ENCODE data around the gene DPM2. TPM values are rescaled to one million over a fixed set of nuclear protein-coding genes. Genes with fewer than 3 reads are reported as not detected.

DPM2 gene
- total and polyA plus RNA-seq, 3 donors from 2014 or later: 33.5 to 46.6 (median 36.4) TPM

DNA sequence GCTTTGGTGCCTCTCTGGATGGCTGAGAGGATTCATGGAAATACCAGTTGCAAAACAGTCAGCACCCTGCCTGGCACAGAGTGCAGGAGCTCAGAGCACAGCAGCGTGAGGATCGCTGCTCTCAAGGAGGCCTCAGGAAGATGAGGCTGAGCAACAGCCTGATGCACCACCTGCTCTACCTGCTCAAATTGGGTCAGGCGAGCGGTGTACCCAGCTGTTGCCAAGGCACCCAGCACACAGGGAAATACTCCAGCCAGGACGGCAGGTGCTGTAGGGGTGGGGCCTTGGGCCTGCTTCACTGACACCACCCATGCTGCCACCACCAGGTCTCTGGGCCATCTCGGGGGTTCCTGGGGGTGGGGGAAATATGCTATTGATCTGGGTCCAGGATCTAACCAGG, 38.8 kb upstream of the DPM2 start:
- peaks cover 64% of the 10 kb centered on the region for H3K4me1 ChIP-seq
- H3K27me3 ChIP-seq: no peaks in the 10 kb centered on the region
- intact Hi-C loops (cut with DNase I; ENCODE audit: low total_unique reads): no loop called here
- TF ChIP-seq, protein P1, sequence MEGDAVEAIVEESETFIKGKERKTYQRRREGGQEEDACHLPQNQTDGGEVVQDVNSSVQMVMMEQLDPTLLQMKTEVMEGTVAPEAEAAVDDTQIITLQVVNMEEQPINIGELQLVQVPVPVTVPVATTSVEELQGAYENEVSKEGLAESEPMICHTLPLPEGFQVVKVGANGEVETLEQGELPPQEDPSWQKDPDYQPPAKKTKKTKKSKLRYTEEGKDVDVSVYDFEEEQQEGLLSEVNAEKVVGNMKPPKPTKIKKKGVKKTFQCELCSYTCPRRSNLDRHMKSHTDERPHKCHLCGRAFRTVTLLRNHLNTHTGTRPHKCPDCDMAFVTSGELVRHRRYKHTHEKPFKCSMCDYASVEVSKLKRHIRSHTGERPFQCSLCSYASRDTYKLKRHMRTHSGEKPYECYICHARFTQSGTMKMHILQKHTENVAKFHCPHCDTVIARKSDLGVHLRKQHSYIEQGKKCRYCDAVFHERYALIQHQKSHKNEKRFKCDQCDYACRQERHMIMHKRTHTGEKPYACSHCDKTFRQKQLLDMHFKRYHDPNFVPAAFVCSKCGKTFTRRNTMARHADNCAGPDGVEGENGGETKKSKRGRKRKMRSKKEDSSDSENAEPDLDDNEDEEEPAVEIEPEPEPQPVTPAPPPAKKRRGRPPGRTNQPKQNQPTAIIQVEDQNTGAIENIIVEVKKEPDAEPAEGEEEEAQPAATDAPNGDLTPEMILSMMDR (IDR thresholded peaks at IDR 0.05): no peak
- TF ChIP-seq POLR2A (IDR thresholded peaks at IDR 0.05): no peak
- no peaks in the 10 kb centered on the region for H3K9me3 ChIP-seq
- peak overlapping the region in 1 of 2 donors; percentile 89 for H3K4me3 ChIP-seq
- 60 to 68% methylated on average over 2 to 6 of the region's 6 CpGs for WGBS, 2 donors
- H3K27ac ChIP-seq: peak overlapping the region; percentile 65 to 78
- no peaks in the 10 kb centered on the region for H3K36me3 ChIP-seq (ENCODE audit: low read depth, missing control alignments)
- no peak for DNase-seq

DNA sequence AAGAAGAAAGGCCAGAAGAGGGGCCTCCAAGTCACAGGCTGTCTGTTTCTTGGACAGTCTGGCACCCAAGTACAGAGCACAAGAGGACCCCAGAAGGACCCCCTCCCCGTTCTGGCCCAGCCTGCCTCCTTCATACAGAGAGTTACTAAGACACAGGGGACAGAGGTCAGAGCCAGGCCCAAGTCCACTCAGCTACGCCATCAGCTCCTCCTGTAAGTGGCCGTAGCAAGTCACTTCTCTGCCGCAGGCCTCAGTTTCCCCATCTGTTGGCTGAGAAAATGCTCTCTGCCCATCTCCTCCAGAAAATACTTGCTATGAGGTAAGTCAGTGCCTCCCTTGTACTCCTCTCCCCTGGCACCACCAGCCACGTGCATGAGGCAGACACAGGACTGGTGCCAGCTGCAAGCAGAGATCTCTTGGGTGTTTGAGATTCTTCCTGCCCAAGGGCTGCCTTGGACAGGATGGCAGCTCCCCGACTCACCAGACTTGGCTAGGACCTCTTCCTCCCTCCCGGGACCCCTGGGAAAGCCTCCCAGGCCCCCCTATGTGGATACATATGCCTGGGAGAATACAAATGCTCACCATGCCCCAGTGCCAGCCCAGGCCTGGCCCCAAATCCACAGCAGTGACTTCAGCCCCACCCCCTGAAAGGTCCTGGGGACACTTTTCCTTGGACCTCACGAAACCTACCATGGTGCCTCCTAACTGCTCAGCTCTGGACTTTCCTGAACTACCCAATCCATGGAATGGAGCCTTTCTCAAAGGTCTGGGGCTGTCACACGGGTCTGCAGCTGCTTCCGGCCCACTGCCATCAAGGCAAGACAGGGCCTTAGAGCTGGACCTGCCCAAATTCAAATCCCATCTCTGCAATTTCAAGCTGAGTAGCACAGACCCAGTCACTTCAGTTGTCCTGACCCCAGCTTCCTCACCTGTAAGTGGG, 38.0 kb upstream of the DPM2 start:
- Histone ChIP-seq H3K4me1 (peaks cover 68% of the 10 kb centered on the region), H3K36me3 (ENCODE audit: low read depth, missing control alignments) (no peaks in the 10 kb centered on the region), H3K27me3 (no peaks in the 10 kb centered on the region), H3K9me3 (no peaks in the 10 kb centered on the region), H3K4me3 (no peak overlapping the region), H3K27ac (peak overlapping the region; percentile 37 to 65)
- TF ChIP-seq, protein P1 (IDR thresholded peaks at IDR 0.05): no peak
- no peak for TF ChIP-seq POLR2A (IDR thresholded peaks at IDR 0.05)
- WGBS, 2 donors: 65% methylated on average over 7 to 10 of the region's 10 CpGs
- intact Hi-C loops (cut with DNase I; ENCODE audit: low total_unique reads): no loop called here
- no peak for DNase-seq

DNA sequence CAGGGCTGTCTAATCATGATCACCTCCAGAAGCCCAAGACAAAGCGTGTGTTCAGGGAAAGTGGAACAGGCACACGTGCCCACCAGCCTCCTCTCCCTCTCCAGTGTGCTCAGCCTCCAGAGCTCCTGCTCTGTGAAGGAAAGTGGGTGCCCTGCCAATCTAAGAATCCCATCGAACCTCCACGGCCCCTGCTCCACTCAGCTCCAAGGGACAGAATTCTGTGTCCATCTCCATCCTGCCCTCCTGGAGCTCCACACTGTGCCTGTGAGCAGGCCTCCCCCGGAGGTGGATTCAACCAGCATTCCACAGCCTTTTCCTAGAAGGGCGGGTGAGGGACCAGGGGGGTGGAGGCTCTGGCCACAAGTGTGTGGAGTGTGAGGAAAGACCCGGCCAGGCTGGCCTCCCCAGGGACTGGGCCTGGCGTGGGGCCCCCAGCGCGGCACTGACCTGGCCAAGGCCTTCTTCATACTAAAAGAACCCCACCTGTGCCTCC, 37.2 kb upstream of the DPM2 start:
- Histone ChIP-seq H3K36me3 (ENCODE audit: low read depth, missing control alignments) (no peaks in the 10 kb centered on the region), H3K27ac (peak overlapping the region; percentile 37 to 65), H3K9me3 (no peaks in the 10 kb centered on the region), H3K4me1 (peaks cover 74% of the 10 kb centered on the region), H3K4me3 (no peak overlapping the region), H3K27me3 (no peaks in the 10 kb centered on the region)
- 21 to 36% methylated on average over 10 of the region's 10 CpGs for WGBS, 2 donors
- TF ChIP-seq, protein P1 (IDR thresholded peaks at IDR 0.05): no peak
- TF ChIP-seq POLR2A (IDR thresholded peaks at IDR 0.05): no peak
- intact Hi-C loops (cut with DNase I; ENCODE audit: low total_unique reads): no loop called here
- DNase-seq: no peak

DNA sequence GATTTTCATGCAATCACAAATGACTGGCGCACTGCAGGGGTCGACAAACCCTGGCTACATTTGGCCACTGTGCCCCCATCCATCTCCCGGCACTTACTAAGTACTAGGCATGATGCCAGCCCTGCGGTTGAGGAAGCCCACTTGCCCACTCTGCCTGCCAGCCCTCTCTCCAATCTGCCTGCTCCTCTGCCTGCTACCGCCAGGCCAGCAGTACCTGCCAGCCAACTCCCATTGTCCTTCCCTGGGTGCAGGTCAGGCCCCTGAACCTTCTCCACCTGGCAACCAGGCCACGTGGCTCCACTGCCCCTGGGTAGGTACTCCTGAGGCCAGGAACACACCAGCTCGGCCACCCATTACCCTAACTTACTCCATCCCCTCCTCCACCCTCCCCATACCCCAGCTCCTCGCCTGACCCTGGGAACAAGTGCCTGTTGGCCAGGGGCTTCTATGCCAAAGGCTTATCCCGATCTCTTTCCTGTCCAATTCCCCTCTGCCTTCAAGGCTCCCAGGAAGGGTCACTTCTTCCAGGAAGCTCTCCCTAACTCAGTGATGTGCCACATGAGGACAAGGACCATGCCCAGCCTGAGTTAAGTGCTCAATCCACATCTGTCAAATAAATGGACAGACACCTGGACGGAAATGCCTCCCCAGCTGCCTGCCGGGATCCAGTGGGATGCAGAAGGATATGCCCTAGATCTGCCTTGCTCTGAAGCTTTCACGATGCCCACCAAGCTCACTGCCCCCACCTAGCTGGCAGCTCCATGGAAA, 36.5 kb upstream of the DPM2 start:
- Histone ChIP-seq H3K27me3 (no peaks in the 10 kb centered on the region), H3K4me3 (no peak overlapping the region), H3K27ac (peak overlapping the region; percentile 37 to 65), H3K9me3 (no peaks in the 10 kb centered on the region), H3K36me3 (ENCODE audit: low read depth, missing control alignments) (no peaks in the 10 kb centered on the region), H3K4me1 (peaks cover 81% of the 10 kb centered on the region)
- WGBS, 2 donors: 56 to 58% methylated on average over 11 to 12 of the region's 12 CpGs
- intact Hi-C loops (cut with DNase I; ENCODE audit: low total_unique reads): no loop called here
- no peak for TF ChIP-seq POLR2A (IDR thresholded peaks at IDR 0.05)
- TF ChIP-seq, protein P1 (IDR thresholded peaks at IDR 0.05): no peak
- DNase-seq: no peak
